HG03135 (cell line): Measurements from ENCODE around the gene CFAP97D1.

Source experiments
- ATAC-seq: cut with Tn5 transposase; IDR thresholded peaks from one replicate; pipeline ENCODE4 v1.9.1; 2021; ENCODE audit warnings: mild to moderate bottlenecking, moderate library complexity; ENCODE audit not compliant: unreplicated experiment

The CFAP97D1 gene

DNA sequence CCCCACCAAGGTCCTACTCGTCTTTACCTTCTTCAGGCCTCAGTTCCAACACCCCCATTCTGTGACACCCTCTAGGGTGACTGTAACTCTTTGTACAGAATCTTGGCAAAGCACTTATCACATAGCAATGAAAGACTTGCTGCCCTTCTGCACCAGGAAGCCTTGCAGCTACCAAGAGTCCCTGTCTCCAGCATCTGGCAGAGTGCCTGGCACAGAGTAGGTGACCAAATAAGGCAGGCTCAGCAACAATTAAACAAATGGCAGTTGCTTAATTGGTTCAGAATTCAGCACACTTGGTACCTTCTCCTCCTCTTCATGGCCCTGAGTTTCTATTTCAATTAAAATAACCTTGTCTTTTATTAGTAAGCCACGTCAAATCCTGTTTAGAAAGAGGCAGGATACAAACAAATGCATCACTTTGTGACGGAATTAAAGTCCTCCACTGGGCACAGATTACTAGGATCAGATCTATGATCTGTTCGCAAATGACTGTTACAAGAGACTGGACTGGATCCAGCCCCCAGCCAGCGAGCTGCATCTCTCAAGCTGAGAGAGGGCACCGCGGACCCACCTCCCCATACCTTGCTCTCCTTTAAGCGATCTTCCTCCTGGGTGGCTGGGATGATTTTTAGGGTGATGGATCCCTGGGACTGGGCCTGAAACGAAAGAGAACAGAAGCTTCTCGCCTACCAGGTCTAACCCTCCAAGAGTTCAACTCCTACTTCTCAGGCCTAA lies 43.3 kb downstream of the CFAP97D1 start:
- ATAC-seq = no peak

DNA sequence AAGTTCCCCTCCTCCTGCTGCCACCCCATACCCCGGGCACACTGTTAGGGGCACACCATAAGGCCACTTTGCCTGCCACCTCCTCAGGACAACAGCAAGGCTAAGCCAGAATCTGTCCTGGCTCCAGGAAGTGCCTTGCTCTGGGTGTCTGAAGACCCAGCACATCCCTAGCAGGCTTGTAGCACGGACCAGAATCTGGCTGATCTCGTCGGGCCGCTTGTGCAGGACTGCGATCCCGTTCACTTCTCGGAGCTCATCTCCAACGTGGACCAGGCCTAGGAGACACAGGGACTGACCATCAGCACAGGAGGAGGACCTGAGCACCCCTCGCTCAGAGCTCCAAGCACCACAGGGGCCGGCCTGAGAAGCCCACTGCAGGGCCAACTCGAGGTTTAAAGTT lies 45.3 kb downstream of the CFAP97D1 start:
- no peak for ATAC-seq

DNA sequence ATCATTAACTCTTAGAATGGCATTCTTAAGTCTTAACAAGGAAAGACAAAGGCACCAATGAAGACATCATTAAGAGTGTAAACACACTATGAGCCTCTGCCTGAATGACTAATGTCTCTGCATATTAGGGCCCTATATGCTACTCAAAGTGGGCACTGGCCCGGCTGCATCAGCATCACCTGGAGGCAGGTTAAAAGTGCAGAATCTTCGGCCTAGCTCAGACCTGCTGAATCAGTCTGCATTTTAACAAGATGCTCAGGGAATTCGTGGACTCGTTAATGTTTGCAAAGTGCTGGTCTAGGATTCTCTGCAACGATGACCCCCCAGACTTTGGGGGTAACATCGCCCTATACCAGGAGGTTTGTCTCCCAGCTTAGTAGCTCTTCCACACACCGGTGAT lies 46.0 kb downstream of the CFAP97D1 start:
- no peak for ATAC-seq

DNA sequence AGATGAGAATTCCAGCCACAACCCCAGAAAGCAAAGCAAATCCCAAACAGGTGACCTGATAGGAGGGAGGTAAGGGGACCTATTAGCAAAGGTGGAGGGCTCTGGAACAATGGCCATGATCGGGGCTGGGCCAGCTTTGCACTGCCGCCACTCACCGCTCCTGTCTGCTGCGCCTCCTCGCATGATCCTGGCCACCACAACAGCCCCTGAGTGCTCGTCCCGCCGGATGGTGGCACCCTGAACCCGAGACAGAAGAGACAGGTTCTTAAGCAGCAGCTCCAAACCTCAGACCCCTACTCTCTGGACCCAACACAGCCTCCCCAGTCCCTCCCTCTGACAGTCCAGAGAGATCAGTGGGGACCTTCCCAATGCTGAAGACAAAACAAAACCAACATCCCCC lies 47.4 kb downstream of the CFAP97D1 start:
- no peak for ATAC-seq

DNA sequence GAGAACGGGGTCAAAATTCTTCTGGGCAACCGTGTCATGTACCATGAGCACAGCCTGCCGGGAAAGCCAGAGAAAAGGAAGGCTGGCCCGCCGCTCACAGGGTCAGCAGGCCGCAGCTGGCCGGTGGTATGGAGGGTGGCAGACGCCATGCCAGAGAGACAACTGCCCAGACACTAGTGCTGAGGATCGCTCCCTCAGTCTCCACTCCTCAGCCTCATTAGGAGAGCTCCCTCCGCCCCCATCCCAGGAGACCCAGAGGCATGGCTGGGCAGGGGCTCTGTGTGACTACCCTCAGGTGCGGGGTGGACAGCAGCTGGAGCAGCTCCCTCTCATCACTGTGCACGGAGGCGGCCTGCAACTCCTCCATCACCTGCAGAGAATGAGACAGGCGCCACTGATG lies 49.5 kb downstream of the CFAP97D1 start:
- no peak for ATAC-seq

DNA sequence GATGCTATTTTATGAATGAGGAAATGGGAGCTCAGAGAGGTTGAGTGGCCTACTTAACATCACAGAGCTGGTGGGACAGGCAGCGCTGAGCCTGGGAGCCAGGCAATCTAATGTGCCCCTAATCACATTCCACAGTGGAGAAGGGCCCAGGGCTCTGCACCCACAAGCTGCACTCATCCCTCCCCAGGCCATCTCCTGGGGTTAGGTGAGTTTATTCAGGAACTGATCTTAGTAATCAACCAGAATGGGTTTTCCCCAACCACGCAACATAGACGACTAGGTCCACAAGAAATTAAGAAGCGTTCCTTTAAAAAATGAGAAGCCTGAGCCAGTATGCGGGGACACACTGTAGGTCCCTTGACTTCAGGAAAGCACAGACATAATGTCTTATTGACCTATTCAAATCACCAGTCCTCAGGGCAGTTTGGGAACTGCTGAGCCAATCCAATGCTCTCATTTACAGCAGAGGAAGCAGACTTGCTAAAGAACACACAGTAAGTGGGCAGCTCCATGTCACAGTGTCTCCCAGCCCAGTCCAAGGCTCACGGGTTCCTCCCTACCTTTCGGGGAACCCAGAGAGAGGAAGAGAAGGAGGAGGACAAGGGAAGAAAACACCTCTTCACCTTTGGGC lies 50.4 kb downstream of the CFAP97D1 start:
- ATAC-seq = no peak

DNA sequence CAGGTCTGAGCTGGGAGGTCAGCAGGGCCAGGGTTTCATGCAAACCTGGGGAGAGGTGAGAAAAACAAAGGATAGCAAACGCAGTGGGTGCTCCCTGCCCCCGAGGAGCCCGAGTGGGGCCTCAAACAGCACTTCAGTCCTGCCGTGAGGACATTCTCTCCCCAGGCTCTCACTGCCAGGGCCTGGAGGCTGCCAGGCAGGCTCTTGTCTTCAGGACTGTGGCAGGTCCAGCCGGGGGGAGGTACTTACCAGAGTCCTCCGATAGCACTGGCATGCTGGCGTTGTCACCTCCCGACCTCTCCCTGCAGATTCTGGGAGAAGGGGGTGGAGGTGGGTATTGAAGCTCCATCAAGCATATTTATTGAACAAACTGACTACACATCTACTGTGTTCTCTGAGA lies 51.4 kb downstream of the CFAP97D1 start:
- no peak for ATAC-seq

DNA sequence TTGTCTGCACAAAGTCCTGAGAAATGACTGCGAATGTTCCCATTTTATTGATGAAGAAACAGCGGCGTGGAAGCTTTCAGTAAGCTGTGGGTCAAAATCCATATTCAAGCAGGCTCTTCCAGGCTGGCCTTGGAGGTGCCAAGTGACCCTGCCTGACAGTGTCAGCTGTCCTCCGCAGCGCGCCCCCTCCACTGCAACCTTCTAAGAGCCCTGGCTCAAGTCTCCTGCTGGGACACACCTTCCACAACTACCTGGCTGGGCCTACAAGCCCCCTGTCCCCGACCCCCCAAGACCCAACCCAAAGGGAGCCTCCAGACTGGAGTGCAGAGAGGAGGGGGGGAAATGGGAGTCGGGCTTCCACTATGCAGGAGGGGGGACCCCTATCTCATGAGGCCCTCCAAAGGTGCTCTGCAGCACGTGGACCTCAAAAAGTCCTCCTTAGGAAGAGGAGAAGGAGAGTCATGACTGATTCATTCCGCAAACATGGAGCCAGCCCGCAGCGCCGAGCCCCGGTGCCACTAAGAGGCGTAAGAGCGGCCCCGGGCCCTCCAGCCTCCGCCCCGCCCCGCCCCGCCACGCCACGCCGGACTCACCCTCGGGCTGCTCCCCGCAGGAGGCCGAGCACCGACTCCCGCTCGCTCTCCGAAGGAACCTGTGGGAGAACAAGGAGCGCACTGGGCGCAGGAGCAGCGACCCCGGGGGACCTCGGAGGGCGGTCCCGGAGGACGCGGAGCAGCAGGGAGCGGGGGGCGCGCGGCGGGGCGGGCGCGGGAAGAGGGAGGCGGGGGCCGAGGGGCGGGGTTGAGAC lies 52.1 kb downstream of the CFAP97D1 start:
- no peak for ATAC-seq

DNA sequence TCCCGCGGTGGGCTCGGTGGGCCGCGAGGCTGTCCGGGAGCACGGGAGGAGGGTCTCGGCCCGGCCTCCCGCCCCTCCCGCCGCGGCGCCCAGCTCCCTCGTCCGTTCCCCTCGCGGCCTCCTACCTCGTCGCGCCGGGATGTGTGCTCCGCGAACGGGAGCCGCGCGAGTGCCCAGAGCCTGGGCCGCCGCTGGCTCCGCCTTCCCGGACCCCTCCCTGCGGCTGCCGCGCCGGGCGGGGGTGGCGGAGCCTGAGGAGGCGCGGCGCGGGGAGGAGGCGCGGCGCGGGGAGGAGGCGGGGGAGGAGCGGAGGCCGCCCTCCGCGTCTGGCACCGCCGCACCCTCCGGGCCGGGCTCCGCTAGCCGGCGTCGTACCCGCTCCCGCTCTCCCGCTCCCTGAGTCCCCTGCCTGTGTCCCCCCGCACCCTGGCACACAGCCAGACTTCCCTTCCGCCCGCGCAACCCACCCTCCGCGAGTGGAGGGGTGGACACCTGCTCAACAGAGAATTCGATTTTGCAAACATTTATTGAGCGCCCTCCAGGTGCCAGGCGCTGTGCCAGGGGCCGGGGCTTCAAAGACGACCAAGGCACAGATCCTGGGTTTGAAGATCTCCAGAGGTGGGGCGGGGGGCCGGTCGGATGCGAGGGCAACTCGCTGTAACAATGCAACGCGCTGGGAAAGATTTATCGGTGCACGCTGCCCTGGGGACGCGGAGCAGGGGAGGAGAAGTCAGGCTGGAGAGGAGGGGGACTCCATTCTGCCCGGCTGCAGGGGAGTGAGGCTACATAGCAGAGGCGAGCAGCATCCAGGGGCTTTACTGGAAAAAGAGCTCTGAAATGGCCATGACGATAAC lies 53.0 kb downstream of the CFAP97D1 start, which contains the start of gene MPP3:
Gene MPP3 (minus strand): TSS at position 171 of the 854 bp plus-strand sequence. CDS start 1,240 bp downstream, outside the sequence.
- ATAC-seq = no peak

DNA sequence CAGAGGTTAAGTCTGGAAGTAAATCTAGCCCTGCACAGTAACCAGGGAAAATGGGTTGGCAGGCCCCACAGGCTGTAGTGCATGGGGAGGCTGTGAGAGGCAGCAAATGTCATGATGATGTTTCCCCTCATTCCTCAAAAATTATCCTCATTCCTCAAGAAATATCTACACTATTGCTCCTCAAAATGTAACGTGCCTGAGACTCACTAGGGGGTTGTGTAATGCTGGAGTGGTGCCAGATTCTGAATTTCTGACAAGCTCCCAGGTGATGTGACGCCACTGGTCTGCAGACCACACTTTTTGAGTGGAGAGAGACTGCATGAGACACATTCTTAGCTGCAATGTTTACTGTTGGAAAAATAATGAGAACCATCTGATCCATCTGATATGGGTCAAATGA lies 53.9 kb downstream of the CFAP97D1 start:
- ATAC-seq = no peak
